ENCODE measurements around the gene PKD1.

PKD1 gene

GRCh38 chr16:2091547-2092255 lies 44.0 kb downstream of the PKD1 start:
- no peak overlapping the region for H3K4me3 ChIP-seq (ENCODE audit: low read depth, low read length)
- CTCF ChIA-PET: no interaction called here

DNA sequence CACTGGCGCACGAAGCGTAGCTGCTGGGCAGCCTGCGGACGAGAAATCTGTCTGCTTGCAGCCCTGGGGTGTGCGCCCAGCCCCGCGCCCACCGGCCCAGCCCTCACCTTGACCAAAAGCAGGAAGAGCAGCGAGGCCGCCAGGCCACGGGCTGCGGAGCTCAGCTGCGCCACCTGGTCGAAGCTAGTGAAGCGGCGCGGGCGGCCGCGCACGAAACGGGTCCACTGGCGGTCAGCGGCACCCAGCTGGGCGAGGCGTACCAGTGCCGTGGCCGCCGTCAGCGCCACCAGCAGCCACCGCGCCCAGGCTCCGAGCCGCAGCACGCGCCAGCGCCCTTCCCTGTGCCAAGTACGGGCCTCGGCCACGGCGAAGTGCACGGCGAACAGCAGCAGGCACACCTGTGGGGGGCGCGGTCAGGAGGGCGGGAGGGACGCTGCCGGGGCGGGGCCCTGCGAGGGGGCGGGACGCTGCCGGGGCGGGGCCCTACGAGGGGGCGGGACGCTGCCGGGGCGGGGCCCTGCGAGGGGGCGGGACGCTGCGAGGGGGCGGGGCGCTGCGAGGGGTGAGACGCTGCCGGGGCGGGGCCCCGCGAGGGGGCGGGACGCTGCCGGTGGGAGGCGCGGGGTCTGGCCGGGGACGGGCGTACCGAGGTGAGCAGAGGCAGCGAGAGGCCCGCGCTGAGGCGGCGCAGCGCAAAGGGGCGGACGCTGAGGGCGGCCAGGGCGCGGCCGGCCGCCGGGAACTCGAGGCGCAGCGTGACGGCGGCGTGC lies 44.7 kb downstream of the PKD1 start:
- no peak overlapping the region for H3K27ac ChIP-seq (ENCODE audit: extremely low read depth, low read depth, low read length)
- H3K9me3 ChIP-seq (ENCODE audit: control insufficient read depth, insufficient read depth, low read depth, low read length): no peaks in the 10 kb centered on the region
- H3K36me3 ChIP-seq (ENCODE audit: control insufficient read depth in 2 of 2, insufficient read depth in 1 of 2, low read length in 2 of 2): peaks cover 0 to 92% of the 10 kb centered on the region in 2 experiments; a peak in 1 of 3 replicates
- no peak overlapping the region for H3K4me3 ChIP-seq (ENCODE audit: low read depth, low read length)
- POLR2A ChIA-PET: no interaction called here
- CTCF ChIA-PET: interaction anchor here (0.6 kb wide), 1 partner anchor 24 kb away, joined by 6 read pairs; no protein-coding TSS in a partner anchor
- TF ChIP-seq, protein P1, sequence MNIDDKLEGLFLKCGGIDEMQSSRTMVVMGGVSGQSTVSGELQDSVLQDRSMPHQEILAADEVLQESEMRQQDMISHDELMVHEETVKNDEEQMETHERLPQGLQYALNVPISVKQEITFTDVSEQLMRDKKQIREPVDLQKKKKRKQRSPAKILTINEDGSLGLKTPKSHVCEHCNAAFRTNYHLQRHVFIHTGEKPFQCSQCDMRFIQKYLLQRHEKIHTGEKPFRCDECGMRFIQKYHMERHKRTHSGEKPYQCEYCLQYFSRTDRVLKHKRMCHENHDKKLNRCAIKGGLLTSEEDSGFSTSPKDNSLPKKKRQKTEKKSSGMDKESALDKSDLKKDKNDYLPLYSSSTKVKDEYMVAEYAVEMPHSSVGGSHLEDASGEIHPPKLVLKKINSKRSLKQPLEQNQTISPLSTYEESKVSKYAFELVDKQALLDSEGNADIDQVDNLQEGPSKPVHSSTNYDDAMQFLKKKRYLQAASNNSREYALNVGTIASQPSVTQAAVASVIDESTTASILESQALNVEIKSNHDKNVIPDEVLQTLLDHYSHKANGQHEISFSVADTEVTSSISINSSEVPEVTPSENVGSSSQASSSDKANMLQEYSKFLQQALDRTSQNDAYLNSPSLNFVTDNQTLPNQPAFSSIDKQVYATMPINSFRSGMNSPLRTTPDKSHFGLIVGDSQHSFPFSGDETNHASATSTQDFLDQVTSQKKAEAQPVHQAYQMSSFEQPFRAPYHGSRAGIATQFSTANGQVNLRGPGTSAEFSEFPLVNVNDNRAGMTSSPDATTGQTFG (tag by site-specific recombination; IDR thresholded peaks at IDR 0.05; ENCODE audit: borderline replicate concordance): no peak
- TF ChIP-seq, protein P2, sequence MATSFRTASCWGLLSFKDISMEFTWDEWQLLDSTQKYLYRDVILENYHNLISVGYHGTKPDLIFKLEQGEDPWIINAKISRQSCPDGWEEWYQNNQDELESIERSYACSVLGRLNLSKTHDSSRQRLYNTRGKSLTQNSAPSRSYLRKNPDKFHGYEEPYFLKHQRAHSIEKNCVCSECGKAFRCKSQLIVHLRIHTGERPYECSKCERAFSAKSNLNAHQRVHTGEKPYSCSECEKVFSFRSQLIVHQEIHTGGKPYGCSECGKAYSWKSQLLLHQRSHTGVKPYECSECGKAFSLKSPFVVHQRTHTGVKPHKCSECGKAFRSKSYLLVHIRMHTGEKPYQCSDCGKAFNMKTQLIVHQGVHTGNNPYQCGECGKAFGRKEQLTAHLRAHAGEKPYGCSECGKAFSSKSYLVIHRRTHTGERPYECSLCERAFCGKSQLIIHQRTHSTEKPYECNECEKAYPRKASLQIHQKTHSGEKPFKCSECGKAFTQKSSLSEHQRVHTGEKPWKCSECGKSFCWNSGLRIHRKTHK (tag by site-specific recombination; IDR thresholded peaks at IDR 0.05): no peak
- TF ChIP-seq BCL6B (tag by site-specific recombination; IDR thresholded peaks at IDR 0.05) (no peak), TRIM28 (IDR thresholded peaks at IDR 0.05; ENCODE audit: borderline replicate concordance, low read length) (no peak), ZNF624 (tag by site-specific recombination; IDR thresholded peaks at IDR 0.05) (no peak), ZNF658 (tag by site-specific recombination; IDR thresholded peaks at IDR 0.05) (no peak), IKZF3 (tag by site-specific recombination; IDR thresholded peaks at IDR 0.05) (no peak), ZBTB44 (tag by site-specific recombination; IDR thresholded peaks at IDR 0.05) (no peak), BCL11B (tag by site-specific recombination; IDR thresholded peaks at IDR 0.05; ENCODE audit: low read depth) (no peak), ZNF202 (tag by site-specific recombination; IDR thresholded peaks at IDR 0.05; ENCODE audit: borderline replicate concordance) (no peak), GLI4 (tag by site-specific recombination; IDR thresholded peaks at IDR 0.05) (no peak), BCL11A (tag by site-specific recombination; IDR thresholded peaks at IDR 0.05; ENCODE audit: low read depth) (no peak), ZNF23 (tag by site-specific recombination; IDR thresholded peaks at IDR 0.05; ENCODE audit: borderline replicate concordance) (no peak), ZNF561 (tag by site-specific recombination; IDR thresholded peaks at IDR 0.05; ENCODE audit: borderline replicate concordance) (no peak), KLF9 (tag by site-specific recombination; IDR thresholded peaks at IDR 0.05; ENCODE audit: low read depth) (no peak), SCRT1 (tag by site-specific recombination; IDR thresholded peaks at IDR 0.05; ENCODE audit: borderline replicate concordance) (no peak)
- TF ChIP-seq, protein P3, sequence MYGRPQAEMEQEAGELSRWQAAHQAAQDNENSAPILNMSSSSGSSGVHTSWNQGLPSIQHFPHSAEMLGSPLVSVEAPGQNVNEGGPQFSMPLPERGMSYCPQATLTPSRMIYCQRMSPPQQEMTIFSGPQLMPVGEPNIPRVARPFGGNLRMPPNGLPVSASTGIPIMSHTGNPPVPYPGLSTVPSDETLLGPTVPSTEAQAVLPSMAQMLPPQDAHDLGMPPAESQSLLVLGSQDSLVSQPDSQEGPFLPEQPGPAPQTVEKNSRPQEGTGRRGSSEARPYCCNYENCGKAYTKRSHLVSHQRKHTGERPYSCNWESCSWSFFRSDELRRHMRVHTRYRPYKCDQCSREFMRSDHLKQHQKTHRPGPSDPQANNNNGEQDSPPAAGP (tag by site-specific recombination; IDR thresholded peaks at IDR 0.05): no peak
- H3K4me1 ChIP-seq (ENCODE audit: control insufficient read depth, insufficient read depth, low read length): no peaks in the 10 kb centered on the region

More at GRCh38 chr16:2091547-2092255, 44.0 kb downstream of the PKD1 start:
- no peak overlapping the region for H3K27ac ChIP-seq (ENCODE audit: extremely low read depth, low read depth, low read length)
- H3K4me1 ChIP-seq (ENCODE audit: control insufficient read depth, insufficient read depth, low read length): no peaks in the 10 kb centered on the region
- peak; percentile 74; the same call in 1 of the 2 replicates for TF ChIP-seq SCRT2 (tag by site-specific recombination; IDR thresholded peaks at IDR 0.05)
- no peak for TF ChIP-seq ZSCAN5A (tag by site-specific recombination; IDR thresholded peaks at IDR 0.05)
- H3K9me3 ChIP-seq (ENCODE audit: control insufficient read depth, insufficient read depth, low read depth, low read length): no peaks in the 10 kb centered on the region
- peaks cover 0 to 89% of the 10 kb centered on the region in 2 experiments; a peak in 1 of 3 replicates for H3K36me3 ChIP-seq (ENCODE audit: control insufficient read depth in 2 of 2, insufficient read depth in 1 of 2, low read length in 2 of 2)
- POLR2A ChIA-PET: no interaction called here
